ENCODE results near the gene CEP170B. TPM values are rescaled to one million over a fixed set of nuclear protein-coding genes. Genes with fewer than 3 reads are reported as not detected.

Gene CEP170B
- total and polyA plus RNA-seq, 9 of the 15 experiments (the other 6 are each of a cell fraction or from before 2014, with no cell fraction given), result 0.01 to 10.2 (median 2.2) TPM

DNA sequence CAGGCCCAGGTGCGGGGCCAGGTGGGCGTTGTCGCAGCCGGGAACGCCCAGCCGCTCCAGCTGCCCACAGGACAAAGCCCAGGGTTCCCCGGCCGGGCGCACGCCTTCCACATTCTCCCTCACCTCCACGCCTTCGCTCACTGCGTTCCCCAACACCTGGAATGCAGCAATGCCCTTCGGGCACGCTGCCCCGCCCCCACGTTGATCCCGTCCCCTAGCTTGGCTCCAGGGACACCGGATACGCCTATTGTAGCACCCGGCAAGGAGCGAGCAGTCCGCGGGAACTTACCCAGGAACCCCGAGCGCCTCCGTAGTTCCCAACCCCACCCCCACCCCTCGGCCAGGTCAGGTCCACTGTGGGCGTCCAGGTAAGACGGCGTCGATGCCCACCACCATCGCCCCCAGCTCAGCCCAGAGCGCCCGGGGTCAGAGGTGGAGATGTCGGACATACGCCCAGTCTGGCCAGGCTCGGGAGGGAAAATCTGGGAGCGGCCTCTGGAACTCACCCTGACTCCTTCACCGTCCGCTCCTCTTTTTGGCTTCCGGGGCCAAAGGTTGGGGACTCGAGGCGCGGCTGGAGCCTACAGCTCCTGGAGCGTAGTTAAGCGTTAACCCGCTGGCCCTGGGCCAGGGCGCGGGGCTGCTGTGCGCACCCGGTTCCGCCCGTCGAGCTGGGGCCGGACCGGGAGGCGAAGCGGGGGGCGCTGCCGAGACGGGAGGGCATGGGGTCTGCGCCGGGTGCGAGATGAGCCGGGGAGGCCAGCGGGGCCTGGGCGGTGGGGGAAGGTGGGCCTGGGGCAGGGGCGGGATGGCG lies 594 bp upstream of the CEP170B start (continued):
- TF ChIP-seq KLF16 (IDR thresholded peaks at IDR 0.05) (no peak), RCOR1 (IDR thresholded peaks at IDR 0.05; ENCODE audit: borderline replicate concordance in 1 of 2, low read depth in 2 of 2, low read length in 2 of 2) (no peak), CBFB (CRISPR knock-in tag; IDR thresholded peaks at IDR 0.05) (no peak), CBX8 (IDR thresholded peaks at IDR 0.05; ENCODE audit: borderline replicate concordance, extremely low read depth, low read depth, low read length, poor library complexity, severe bottlenecking) (no peak), RBFOX2 (IDR thresholded peaks at IDR 0.05; ENCODE audit: low read depth, low read length) (0 out of 2 replicates have a peak, but pooled peaks have one; percentile 33), KLF10 (CRISPR knock-in tag; IDR thresholded peaks at IDR 0.05) (no peak), ZFP1 (CRISPR knock-in tag; IDR thresholded peaks at IDR 0.05) (no peak), MITF (IDR thresholded peaks at IDR 0.05) (no peak), SIX5 (IDR thresholded peaks at IDR 0.05; ENCODE audit: borderline replicate concordance in 1 of 2, insufficient read depth in 1 of 2, low read depth in 1 of 2, low read length in 2 of 2) (no peak), ZNF23 (CRISPR knock-in tag; IDR thresholded peaks at IDR 0.05) (no peak), SPI1 (IDR thresholded peaks at IDR 0.05; ENCODE audit: borderline replicate concordance, low read depth, low read length) (no peak), E2F4 (CRISPR knock-in tag; IDR thresholded peaks at IDR 0.05; ENCODE audit: low read depth) (no peak), TRIM28 (IDR thresholded peaks at IDR 0.05) (no peak), ZBTB11 (CRISPR knock-in tag; IDR thresholded peaks at IDR 0.05) (peak in 1 of 3 experiments; percentile 27; a peak in 1 of 6 replicates), NELFE (IDR thresholded peaks at IDR 0.05; ENCODE audit: insufficient read depth, insufficient read length) (no peak), SMAD1 (IDR thresholded peaks at IDR 0.05; ENCODE audit: low read depth, low read length, partially characterized antibody) (no peak), NFYB (IDR thresholded peaks at IDR 0.05; ENCODE audit: extremely low read depth, insufficient read length) (no peak), IFI16 (CRISPR knock-in tag; IDR thresholded peaks at IDR 0.05) (no peak)
- TF ChIP-seq, protein P1, sequence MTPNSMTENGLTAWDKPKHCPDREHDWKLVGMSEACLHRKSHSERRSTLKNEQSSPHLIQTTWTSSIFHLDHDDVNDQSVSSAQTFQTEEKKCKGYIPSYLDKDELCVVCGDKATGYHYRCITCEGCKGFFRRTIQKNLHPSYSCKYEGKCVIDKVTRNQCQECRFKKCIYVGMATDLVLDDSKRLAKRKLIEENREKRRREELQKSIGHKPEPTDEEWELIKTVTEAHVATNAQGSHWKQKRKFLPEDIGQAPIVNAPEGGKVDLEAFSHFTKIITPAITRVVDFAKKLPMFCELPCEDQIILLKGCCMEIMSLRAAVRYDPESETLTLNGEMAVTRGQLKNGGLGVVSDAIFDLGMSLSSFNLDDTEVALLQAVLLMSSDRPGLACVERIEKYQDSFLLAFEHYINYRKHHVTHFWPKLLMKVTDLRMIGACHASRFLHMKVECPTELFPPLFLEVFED (CRISPR knock-in tag; conservative IDR thresholded peaks at IDR 0.05), result no peak

Data from K562 (cell line).